MV-4-11 (cell line): ENCODE results near the gene FILIP1L.
A peak's percentile ranks its signal among the peaks of the same experiment; 100 is the strongest.
"Not testable (repeated sequence)": the region's sequence is repeated elsewhere in the genome, so short reads cannot be mapped to it uniquely, and the experiment has no call there.

Experiments used
- DNase-seq: peaks from one replicate; lab custom pipeline; 2025; lab: John Stamatoyannopoulos, UW

FILIP1L gene

DNA sequence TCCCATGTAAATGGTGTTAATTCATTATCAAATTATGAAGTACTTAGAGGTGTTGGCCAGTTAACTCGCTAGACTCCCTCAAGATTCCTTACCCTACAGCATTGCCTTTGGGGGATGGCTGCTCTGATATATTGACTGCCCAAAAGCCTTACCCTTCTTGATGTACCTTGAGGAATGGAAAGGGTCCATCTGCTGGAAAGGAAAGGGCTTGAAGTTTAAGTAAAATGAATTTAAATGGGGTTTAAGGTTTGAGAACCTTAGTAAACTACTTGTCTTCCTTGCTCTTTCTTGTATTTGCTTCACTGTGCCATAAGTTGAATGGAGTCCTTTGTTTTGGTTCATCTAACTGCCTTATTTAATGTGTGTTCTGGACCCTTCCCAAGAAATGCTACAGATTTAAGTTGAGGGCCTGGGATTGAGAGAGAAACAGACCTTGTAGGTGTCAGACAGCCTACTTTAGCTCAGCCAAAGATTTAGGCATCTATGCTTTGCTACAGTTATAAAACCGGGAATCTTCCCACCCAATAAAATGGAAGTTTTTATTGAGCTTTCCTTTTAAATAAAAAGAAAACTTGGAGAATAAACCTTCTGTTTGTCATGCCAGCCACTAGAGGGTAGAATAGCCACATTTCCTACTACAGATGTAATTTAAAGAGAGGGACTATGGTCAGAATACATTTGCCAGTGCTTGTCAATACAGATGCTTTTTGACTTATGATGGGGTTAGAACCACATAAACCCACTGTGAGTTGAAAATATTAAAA, 271.3 kb downstream of the FILIP1L start:
- peak; percentile 30 for DNase-seq

DNA sequence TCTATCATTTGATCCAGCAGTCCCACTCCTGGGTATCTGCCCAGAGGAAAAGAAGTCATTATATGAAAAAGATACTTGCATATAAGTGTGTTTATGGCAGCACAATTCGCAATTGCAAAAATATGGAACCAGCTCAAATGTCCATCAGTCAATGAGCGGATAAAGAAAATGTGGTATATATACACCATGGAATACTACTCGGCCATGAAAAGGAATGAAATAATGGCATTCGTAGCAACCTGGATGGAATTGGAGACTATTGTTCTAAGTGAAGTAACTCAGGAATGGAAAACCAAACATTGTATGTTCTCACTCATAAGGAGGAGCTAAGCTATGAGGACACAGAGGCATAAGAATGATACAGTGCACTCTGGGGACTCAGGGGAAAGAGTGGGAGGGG, 272.4 kb downstream of the FILIP1L start:
- not testable (repeated sequence) for DNase-seq

- DNase-seq, result no peak
Measured at GRCh38 chr3:99839613-99840012, 274.7 kb downstream of the FILIP1L start.

GRCh38 chr3:99838755-99839154, 275.5 kb downstream of the FILIP1L start:
- DNase-seq, result no peak

DNA sequence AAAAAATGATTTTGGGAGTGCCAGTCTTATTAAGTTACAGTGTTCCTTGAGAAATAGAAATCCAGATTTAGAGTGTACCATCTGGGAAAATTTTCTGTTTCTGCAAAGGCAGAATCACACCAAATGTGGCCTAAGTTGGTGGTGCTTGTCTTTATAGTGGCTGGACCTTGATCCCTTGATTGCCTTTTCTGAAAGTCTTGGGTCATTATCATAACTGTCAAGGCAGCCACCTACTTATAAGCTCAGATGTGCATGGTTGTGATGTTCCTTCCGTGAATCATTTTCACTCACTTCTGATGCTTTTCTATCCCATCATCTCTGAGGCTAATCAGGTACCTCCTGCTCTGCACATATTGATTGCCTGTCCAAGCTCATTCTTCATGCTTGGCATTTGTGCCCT, 276.6 kb downstream of the FILIP1L start:
- no peak for DNase-seq

GRCh38 chr3:99836681-99837080, 277.6 kb downstream of the FILIP1L start:
- no peak for DNase-seq

- DNase-seq, result no peak
Measured at GRCh38 chr3:99834211-99834957, 279.9 kb downstream of the FILIP1L start.

DNA sequence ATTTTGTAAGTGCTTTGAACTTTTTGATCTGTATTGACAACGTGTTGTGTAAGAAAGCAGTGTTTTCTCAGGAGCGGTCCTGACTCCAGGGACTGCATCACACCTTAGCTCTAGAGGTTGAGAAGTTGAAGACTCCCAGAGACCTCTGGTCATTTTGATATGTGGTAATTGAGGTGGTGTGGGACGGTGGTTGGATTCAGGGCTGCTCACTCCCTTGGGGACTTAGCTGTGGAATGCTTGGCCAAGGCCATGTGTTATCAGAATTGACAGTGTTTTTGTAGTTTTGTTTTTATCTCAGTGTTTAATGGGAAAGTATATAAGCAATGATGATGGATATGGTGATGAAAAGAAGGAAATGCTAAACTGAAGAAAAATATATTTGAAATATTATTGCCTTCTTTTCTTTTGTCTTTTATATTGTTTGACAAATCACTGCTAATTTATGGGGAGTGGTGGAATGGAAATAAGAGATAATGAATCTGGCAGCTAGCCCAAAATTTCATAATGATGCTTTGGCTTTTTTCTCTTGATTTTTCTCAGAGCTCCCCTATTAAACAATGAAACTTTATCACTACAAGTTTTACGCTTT, 280.6 kb downstream of the FILIP1L start:
- DNase-seq, result no peak

- no peak for DNase-seq
Measured at GRCh38 chr3:99829844-99830243, 284.5 kb downstream of the FILIP1L start.

- no peak for DNase-seq
Measured at GRCh38 chr3:99825004-99825640, 289.2 kb downstream of the FILIP1L start.

GRCh38 chr3:99823723-99824711, 290.3 kb downstream of the FILIP1L start:
- DNase-seq, result no peak

DNA sequence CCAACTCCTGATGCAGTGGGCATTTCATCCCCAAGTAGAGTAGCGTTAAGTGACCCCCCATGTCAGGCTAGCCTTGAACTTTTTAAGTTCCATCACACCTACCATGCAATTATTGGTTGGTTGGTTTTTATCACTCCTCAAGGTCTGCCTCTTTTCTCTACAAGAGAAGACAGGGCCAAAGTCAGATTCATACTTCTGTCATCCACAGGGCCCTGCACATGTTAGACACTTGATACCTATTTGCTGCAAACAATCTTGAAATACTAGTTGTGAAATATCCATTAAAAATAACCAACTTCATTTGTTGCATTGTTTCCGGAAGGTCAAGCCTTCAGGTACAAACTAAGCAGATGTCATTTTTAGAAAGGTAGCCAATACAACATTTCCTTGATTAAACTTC, 295.5 kb downstream of the FILIP1L start:
- DNase-seq, result no peak

DNA sequence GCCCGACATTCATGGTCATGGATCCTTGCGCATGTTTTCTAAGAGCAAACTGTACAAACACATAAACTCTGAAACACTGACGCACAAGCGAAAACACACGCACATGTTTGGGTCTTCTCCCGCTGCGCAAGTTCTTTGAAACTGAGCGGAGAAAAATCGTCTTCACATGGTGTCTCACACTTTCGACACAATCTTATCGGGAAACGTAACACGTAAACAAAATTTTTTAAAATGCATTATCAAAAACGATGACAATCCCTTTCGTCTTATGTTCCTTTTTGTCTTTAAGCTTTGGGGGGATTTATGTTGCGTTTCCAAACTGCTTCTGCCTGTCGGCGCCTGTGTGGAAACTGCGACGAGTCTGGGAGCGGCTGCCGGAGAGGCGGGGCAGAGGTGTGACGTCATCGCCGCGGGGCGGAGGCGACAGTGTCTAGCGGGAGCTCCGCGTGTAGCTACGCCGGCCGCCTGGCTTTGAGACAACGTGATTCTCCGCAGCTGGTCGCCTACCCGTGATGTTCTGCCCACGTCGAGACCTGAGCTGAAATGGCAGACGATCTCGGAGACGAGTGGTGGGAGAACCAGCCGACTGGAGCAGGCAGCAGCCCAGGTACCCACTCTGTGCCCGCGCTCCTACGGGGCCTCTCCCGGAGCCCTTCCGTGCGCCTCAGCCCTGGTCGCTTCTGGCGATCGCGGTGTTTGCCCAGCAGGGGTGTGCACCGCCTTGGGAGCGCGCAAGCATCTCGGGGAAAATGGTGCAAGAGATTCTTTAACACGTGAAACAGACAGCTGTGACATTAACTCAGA, 296.7 kb downstream of the FILIP1L start, which contains the start of gene CMSS1:
CMSS1 (plus strand) TSS at position 426 of the 804 bp plus-strand sequence.
- DNase-seq, result peak; percentile 86

DNA sequence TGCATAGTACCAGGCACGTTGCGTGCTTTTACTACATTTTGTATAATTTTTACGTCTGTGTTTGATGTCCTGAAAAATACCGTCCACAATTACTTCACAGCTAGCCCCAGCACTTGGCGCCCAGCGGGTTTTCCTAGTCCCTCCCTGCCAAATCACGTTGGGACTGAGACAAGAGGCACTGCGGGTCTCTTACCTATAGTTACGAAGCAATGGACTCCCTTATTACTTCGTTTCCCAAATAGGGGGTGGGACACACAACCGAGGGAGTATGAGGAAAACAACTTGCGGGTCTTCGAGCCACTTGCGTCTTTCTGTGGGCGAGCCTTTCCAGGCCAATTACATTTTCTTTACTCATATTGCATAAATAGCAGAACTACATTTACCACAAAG, 297.3 kb downstream of the FILIP1L start:
- no peak for DNase-seq

GRCh38 chr3:99810403-99810802, 303.9 kb downstream of the FILIP1L start:
- DNase-seq, result no peak

DNA sequence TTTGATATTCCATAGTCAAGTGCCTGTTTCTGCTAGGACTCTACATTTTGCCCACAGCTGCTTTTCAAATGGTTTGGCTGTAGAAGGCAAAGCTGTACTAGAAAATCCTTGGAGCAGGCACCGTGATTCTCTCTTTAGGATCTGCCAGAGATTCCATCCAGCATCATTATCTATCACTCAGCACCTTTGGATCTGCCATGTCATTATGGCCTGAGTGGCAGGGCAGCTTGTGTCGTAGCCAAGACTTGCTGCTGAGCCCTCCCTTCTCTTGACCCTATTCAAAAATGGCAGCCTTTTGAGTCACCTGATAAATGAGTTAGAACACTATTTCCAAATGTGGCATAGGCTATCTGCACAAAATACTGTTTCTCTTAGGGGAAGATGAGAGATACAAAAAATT, 304.7 kb downstream of the FILIP1L start:
- no peak for DNase-seq

DNA sequence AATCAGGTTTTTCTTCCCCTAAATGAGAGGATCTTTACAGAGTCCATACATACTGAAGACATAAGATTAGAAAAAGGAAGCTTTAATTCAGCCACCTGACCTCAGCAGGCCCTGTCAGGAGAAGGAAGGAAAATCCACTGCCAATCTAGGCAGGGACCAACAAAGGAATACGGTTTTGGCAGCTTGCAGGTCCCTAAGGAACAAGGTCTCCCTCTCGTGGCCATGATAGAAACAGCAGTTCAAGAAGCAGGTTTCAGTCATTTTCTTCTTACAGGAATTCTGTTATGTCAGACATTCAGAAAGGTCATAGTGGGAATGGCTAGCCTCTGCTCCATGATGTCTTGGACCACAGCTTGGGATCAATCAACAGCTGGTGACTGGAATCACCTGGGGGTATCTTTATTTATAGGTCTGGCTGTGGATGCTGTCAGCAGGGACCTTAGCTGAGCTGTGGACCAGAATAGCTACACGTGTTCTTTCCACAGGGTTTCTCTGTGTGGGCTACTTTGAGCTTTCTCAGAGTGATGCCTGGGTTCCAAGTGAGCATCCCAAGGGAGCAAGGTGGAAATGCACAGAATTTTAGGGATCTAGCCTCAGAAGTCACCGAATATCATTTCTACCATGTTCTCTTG, 306.0 kb downstream of the FILIP1L start:
- DNase-seq, result peak; percentile 45

GRCh38 chr3:99805160-99805559, 309.1 kb downstream of the FILIP1L start:
- no peak for DNase-seq

DNA sequence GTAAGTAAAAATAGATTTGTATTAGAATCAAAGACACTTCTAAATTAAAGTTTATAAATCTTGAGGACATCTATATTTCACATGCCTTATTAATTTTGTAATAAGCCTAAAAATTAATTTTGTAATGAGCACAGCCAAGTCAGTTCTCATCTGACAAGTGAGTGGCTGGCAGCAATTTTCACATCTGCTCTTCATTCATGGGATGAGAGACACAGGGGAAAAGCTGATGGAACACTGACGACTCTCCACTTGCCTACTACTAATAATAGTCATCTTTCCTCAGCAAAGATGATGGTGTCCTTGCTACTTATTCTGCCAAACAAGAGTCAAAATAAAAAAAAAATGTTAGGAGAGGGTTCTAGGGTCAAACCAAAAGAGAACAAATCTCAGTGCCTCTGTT, 311.0 kb downstream of the FILIP1L start:
- DNase-seq, result no peak

GRCh38 chr3:99799422-99799821, 314.9 kb downstream of the FILIP1L start:
- no peak for DNase-seq
